ENCODE results near the gene PRSS38.

PRSS38 gene

DNA sequence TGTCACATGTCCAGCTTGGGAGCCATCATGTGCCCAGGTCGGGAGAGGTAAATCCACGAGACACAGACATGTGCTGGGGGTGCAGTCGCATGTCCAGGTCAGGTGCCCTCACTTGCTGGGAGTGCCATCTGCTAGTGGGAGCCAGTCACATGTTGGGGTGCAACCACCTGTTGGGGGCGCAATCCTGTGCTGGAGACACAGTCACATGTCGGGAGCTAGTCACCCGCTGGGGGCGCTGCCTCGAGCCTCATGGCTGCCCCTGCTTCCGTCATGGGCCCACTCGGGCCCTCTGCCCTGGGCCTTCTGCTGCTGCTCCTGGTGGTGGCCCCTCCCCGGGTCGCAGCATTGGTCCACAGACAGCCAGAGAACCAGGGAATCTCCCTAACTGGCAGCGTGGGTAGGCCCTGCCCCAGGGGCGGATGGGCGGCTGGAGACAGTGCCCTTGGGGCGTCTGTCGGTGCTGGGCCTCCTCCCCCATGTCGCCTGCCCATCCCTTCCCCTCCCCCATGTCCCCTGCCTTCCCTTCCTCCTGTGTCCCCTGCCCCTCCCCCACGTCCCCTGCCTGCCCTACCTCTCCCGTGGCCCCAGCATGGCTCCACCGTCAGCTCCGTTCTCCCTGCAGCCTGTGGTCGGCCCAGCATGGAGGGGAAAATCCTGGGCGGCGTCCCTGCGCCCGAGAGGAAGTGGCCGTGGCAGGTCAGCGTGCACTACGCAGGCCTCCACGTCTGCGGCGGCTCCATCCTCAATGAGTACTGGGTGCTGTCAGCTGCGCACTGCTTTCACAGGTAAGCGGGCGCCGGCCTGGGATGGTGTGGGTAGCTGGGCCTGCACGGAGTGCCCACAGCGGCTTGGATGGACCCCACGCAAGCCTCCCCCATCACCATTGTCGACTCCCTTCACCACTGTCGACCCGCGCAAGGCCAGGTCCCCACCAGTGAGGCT lies at the start of gene PRSS38:
Gene PRSS38, plus strand, starts transcription at position 208 of the 942 bp plus-strand sequence. Its CDS starts 42 bp downstream, at position 250.
- Histone ChIP-seq H3K36me3 (ENCODE audit: control insufficient read depth in 2 of 2, insufficient read depth in 2 of 2, low read length in 2 of 2) (no peaks in the 10 kb centered on the region), H3K4me3 (ENCODE audit: low read length in 2 of 2) (no peak within 1 kb of the TSS), H3K9me3 (ENCODE audit: control insufficient read depth in 2 of 2, low read length in 2 of 2) (peaks cover 0 to 5% of the 10 kb centered on the region in 2 donors), H3K27ac (ENCODE audit: low read depth in 2 of 2, low read length in 2 of 2) (no peak within 1 kb of the TSS), H3K27me3 (ENCODE audit: control insufficient read depth in 2 of 2, insufficient read depth in 2 of 2, low read length in 2 of 2) (no peaks in the 10 kb centered on the region), H3K9ac (ENCODE audit: low read depth in 1 of 2, low read length in 2 of 2) (no peak within 1 kb of the TSS), H3K4me1 (ENCODE audit: control insufficient read depth in 2 of 2, insufficient read depth in 2 of 2, low read length in 2 of 2) (no peaks in the 10 kb centered on the region)

DNA sequence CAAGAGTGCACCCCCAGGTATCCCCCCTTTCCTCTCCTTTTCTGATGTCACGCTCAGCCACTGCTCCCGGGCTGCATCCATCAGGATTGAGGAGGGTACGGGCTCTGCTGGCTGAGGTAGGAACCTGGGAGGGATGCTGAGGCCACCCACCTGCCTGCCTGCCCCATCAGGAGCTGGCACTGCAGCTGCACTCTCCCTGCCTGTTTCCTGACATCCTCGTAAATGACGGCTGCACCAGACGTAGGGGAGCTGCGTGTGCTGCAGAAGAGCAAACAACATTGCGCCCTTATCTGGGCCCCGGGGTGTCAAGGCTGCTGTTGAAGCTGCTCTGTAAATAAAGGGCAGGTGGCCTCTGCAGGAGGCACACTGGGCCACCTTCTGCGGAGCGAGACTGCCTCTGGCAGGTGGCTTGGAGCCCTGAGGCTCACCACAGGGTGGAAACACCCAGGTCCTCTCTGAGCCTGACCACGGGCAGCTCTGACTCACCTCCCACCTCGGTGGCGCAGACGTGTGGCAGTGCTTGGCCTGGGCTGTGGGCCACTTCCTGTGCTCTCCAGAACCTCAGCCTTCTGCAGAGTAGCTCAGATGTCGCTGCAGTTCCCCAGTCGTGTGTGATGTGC lies 49.4 kb upstream of the PRSS38 start:
- H3K27me3 ChIP-seq (ENCODE audit: control insufficient read depth in 2 of 2, insufficient read depth in 2 of 2, low read length in 2 of 2) = no peaks in the 10 kb centered on the region
- H3K4me1 ChIP-seq (ENCODE audit: control insufficient read depth in 2 of 2, insufficient read depth in 2 of 2, low read length in 2 of 2) = peaks cover 11 to 28% of the 10 kb centered on the region in 2 donors
- peaks cover 19 to 33% of the 10 kb centered on the region in 2 donors for H3K36me3 ChIP-seq (ENCODE audit: control insufficient read depth in 2 of 2, insufficient read depth in 2 of 2, low read length in 2 of 2)
- no peaks in the 10 kb centered on the region for H3K9me3 ChIP-seq (ENCODE audit: control insufficient read depth in 2 of 2, low read length in 2 of 2)
- H3K27ac ChIP-seq (ENCODE audit: low read depth in 2 of 2, low read length in 2 of 2) = peak overlapping the region in 1 of 2 donors; percentile 39
- H3K9ac ChIP-seq (ENCODE audit: low read depth in 1 of 2, low read length in 2 of 2) = no peak overlapping the region
- no peak overlapping the region for H3K4me3 ChIP-seq (ENCODE audit: low read length in 2 of 2)

DNA sequence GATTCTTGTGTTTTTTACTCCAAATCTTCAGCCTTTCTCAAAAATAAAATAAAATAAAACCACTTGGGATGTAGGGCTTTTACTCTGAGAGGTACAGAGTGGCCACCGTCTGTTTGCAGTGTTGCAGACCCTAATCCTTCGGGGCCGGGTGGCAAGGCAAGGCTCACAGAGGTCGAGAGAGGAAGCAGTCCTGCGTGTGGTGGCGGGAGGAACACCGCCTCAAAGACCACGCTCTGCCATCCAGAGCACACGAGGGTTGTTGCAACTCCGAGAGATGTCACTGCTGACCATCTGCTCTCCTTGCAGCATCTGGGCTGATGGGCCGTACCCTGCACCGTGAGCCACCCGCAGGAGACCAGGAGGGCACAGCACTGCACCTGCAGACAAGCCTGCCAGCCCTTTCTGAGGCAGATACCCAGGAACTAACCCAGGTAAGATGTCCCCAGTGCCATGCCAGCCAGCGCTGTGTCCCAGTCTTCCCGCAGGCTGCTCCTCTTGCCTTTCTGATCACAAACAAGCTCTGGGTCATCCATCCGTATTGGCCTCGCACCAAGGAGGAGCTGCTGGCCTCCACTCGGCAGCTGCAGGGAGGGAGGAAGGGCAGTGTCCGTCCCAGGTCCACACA lies 48.7 kb upstream of the PRSS38 start:
- H3K27me3 ChIP-seq (ENCODE audit: control insufficient read depth in 2 of 2, insufficient read depth in 2 of 2, low read length in 2 of 2) = no peaks in the 10 kb centered on the region
- H3K4me3 ChIP-seq (ENCODE audit: low read length in 2 of 2) = no peak overlapping the region
- no peak overlapping the region for H3K9ac ChIP-seq (ENCODE audit: low read depth in 1 of 2, low read length in 2 of 2)
- H3K9me3 ChIP-seq (ENCODE audit: control insufficient read depth in 2 of 2, low read length in 2 of 2) = no peaks in the 10 kb centered on the region
- H3K4me1 ChIP-seq (ENCODE audit: control insufficient read depth in 2 of 2, insufficient read depth in 2 of 2, low read length in 2 of 2) = peaks cover 11 to 25% of the 10 kb centered on the region in 2 donors
- H3K27ac ChIP-seq (ENCODE audit: low read depth in 2 of 2, low read length in 2 of 2) = peak overlapping the region in 1 of 2 donors; percentile 39
- H3K36me3 ChIP-seq (ENCODE audit: control insufficient read depth in 2 of 2, insufficient read depth in 2 of 2, low read length in 2 of 2) = peaks cover 16 to 33% of the 10 kb centered on the region in 2 donors

DNA sequence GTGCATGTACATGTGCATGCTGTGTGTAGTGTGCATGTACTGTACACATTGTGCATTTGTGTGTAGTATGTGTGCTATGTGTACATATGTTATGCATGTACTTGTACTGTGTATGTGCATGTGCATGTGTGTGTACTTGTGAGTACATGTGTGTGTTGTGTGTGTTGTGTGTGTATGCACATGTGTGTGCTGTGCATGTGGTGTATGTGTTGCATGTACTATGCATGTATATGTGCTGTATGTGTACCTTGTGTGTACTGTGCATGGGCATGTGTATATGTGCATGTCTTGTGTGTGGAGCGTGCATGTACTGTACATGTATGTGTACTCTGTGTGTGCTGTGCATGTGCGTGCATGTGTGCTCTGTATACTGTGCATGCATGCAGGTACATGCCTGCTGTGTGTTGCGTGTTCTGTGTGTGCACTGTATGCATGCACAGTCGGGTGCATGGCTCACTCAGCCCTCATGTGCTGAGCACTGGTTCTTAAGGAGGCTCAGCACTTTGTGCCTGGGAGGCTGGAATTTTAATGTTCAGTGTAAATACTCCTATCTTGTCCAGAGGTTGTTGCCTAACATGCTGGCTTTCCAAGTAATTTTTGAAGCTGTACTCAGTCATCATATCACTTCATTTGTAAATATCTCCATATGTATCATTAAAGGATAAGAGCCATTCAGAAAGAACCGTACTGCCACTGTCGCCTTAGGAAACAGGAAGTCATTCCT lies 47.9 kb upstream of the PRSS38 start:
- Histone ChIP-seq H3K4me3 (ENCODE audit: low read length in 2 of 2) (no peak overlapping the region), H3K27ac (ENCODE audit: low read depth in 2 of 2, low read length in 2 of 2) (no peak overlapping the region), H3K4me1 (ENCODE audit: control insufficient read depth in 2 of 2, insufficient read depth in 2 of 2, low read length in 2 of 2) (peaks cover 10 to 17% of the 10 kb centered on the region in 2 donors), H3K9me3 (ENCODE audit: control insufficient read depth in 2 of 2, low read length in 2 of 2) (no peaks in the 10 kb centered on the region), H3K9ac (ENCODE audit: low read depth in 1 of 2, low read length in 2 of 2) (no peak overlapping the region), H3K27me3 (ENCODE audit: control insufficient read depth in 2 of 2, insufficient read depth in 2 of 2, low read length in 2 of 2) (no peaks in the 10 kb centered on the region), H3K36me3 (ENCODE audit: control insufficient read depth in 2 of 2, insufficient read depth in 2 of 2, low read length in 2 of 2) (peaks cover 16 to 33% of the 10 kb centered on the region in 2 donors)

DNA sequence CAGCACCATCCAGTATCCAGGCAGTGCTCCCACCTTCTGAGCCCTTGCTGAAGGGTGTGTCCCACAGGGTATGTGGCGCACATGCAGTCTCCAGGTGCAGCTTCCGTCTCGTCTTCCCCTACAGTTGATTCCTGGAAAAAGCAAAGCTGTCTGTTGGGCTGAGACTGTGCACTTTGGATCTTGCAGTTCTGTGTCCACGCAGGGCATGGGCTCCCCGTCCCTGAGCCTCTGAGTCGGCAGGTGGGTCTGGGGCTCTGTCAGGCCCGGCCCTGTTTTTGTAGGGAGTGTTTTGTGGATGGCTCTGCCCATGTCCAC lies 47.4 kb upstream of the PRSS38 start:
- H3K36me3 ChIP-seq (ENCODE audit: control insufficient read depth in 2 of 2, insufficient read depth in 2 of 2, low read length in 2 of 2) = peaks cover 16 to 33% of the 10 kb centered on the region in 2 donors
- H3K27me3 ChIP-seq (ENCODE audit: control insufficient read depth in 2 of 2, insufficient read depth in 2 of 2, low read length in 2 of 2) = no peaks in the 10 kb centered on the region
- H3K4me1 ChIP-seq (ENCODE audit: control insufficient read depth in 2 of 2, insufficient read depth in 2 of 2, low read length in 2 of 2) = peaks cover 7 to 13% of the 10 kb centered on the region in 2 donors
- no peaks in the 10 kb centered on the region for H3K9me3 ChIP-seq (ENCODE audit: control insufficient read depth in 2 of 2, low read length in 2 of 2)
- no peak overlapping the region for H3K4me3 ChIP-seq (ENCODE audit: low read length in 2 of 2)
- no peak overlapping the region for H3K9ac ChIP-seq (ENCODE audit: low read depth in 1 of 2, low read length in 2 of 2)
- no peak overlapping the region for H3K27ac ChIP-seq (ENCODE audit: low read depth in 2 of 2, low read length in 2 of 2)

DNA sequence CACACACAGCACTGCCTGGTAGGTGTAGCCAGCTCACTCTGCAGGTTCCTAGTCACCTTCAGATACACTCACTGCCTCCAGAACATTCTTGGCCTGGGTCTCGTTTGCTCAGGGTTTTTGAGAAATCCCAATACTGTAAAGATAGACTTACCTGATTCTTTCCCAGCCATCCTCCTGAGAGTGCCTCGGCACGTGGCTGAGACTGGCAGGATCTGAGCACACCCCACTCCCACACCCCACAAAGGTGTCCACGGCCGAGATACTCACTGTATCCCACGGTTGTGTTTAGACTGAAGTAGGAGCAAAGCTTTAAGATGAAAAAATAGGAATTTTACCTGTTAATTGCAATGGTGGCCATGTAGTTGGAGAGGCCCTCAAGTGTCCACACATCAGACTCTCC lies 46.8 kb upstream of the PRSS38 start:
- H3K27ac ChIP-seq (ENCODE audit: low read depth in 2 of 2, low read length in 2 of 2) = no peak overlapping the region
- no peak overlapping the region for H3K4me3 ChIP-seq (ENCODE audit: low read length in 2 of 2)
- H3K9ac ChIP-seq (ENCODE audit: low read depth in 1 of 2, low read length in 2 of 2) = no peak overlapping the region
- no peaks in the 10 kb centered on the region for H3K27me3 ChIP-seq (ENCODE audit: control insufficient read depth in 2 of 2, insufficient read depth in 2 of 2, low read length in 2 of 2)
- H3K9me3 ChIP-seq (ENCODE audit: control insufficient read depth in 2 of 2, low read length in 2 of 2) = no peaks in the 10 kb centered on the region
- H3K36me3 ChIP-seq (ENCODE audit: control insufficient read depth in 2 of 2, insufficient read depth in 2 of 2, low read length in 2 of 2) = peaks cover 16 to 35% of the 10 kb centered on the region in 2 donors
- H3K4me1 ChIP-seq (ENCODE audit: control insufficient read depth in 2 of 2, insufficient read depth in 2 of 2, low read length in 2 of 2) = peaks cover 7 to 13% of the 10 kb centered on the region in 2 donors

DNA sequence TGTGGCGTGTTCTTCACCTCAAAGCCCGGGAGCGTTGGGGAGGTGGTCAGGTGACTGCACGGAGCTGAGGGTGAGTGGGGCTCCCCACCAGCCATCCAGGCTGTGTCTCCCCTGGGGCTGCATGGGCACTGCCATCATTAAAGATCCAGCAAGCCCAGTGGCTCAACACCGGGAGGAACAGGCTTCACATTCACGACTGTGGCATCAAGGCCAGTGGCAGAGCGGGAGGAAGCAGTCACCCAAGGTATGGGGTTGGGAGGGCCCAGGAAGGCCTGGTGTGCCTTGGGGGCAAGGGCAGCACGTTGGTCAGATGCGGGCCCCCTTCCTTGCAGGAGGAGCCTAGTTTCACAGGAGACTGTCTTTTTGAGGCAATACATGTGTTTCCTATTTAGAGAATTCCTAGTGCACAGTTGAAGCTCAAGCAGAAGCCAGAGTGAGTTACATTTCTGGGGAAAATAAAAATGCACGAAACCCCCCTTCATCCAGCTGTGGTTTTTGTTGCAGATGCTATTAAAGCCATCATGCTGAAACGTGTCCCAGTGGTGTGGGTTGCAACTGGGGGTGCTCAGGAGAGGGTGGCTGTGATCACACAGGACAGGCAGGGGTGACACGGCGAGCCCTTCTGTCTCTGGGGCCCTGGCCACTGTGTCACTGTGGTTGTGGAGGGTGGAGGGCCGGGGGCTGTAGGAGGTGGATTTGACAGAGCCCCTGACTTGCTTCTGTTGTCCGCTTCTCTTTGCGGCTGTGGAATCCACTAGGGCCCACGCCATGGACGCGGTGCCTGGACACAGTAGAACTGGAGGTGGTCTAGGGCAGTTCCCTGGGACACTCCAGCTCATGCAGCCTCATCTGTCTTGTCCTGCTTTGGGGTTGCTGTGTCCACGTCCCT lies 46.2 kb upstream of the PRSS38 start:
- Histone ChIP-seq H3K4me3 (ENCODE audit: low read length in 2 of 2) (no peak overlapping the region), H3K4me1 (ENCODE audit: control insufficient read depth in 2 of 2, insufficient read depth in 2 of 2, low read length in 2 of 2) (peaks cover 7 to 13% of the 10 kb centered on the region in 2 donors), H3K27me3 (ENCODE audit: control insufficient read depth in 2 of 2, insufficient read depth in 2 of 2, low read length in 2 of 2) (no peaks in the 10 kb centered on the region), H3K36me3 (ENCODE audit: control insufficient read depth in 2 of 2, insufficient read depth in 2 of 2, low read length in 2 of 2) (peaks cover 16 to 35% of the 10 kb centered on the region in 2 donors), H3K9me3 (ENCODE audit: control insufficient read depth in 2 of 2, low read length in 2 of 2) (no peaks in the 10 kb centered on the region), H3K9ac (ENCODE audit: low read depth in 1 of 2, low read length in 2 of 2) (no peak overlapping the region), H3K27ac (ENCODE audit: low read depth in 2 of 2, low read length in 2 of 2) (no peak overlapping the region)

DNA sequence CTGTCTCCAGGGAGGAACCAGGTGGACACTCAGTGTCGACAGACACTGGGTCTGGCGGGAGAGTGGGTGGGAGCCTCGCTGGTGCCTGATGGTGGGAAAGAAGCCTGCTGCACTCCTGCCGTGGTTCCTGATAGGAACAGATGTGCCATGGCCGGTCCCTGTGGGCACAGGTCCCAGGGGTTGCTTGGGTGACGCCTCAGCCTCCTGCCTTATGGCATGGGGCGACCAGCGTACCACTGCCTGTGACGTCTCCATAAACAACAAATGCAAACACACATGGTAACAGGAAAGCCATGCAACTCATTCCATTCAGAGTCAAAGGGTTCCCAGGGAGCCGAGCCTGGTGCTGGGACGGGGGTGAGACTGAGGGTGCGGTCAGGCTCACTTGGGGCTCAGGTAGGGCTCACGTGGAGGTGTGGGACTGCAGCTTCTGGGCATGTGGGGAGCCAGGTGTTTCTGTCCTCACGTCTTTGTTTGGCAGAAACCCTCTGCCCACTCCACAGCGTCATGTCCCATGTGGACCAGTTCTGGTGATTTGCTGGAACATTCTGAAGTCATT lies 45.5 kb upstream of the PRSS38 start:
- no peak overlapping the region for H3K9ac ChIP-seq (ENCODE audit: low read depth in 1 of 2, low read length in 2 of 2)
- no peak overlapping the region for H3K27ac ChIP-seq (ENCODE audit: low read depth in 2 of 2, low read length in 2 of 2)
- no peak overlapping the region for H3K4me3 ChIP-seq (ENCODE audit: low read length in 2 of 2)
- H3K36me3 ChIP-seq (ENCODE audit: control insufficient read depth in 2 of 2, insufficient read depth in 2 of 2, low read length in 2 of 2) = peaks cover 16 to 35% of the 10 kb centered on the region in 2 donors
- no peaks in the 10 kb centered on the region for H3K27me3 ChIP-seq (ENCODE audit: control insufficient read depth in 2 of 2, insufficient read depth in 2 of 2, low read length in 2 of 2)
- H3K4me1 ChIP-seq (ENCODE audit: control insufficient read depth in 2 of 2, insufficient read depth in 2 of 2, low read length in 2 of 2) = peaks cover 7 to 13% of the 10 kb centered on the region in 2 donors
- H3K9me3 ChIP-seq (ENCODE audit: control insufficient read depth in 2 of 2, low read length in 2 of 2) = no peaks in the 10 kb centered on the region

DNA sequence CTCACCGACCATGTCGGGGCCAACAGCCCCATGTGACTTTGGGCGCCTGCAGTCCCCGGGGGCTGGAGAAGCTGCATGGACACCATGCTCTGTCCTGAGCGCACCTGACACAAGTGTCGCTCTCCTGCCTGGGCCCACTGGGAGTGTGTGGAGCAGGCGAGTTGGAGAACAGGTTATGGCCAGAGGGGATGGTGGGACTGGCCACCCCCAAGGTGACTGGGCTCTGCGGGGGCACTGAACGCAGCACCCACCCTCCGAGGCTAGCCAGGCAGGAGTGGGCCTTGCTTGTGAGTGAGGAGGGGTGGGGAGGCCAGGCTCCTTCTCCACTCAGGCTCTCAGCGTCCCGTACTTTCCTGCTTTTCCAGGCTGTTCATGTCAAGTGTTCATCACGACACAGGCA lies 44.7 kb upstream of the PRSS38 start:
- H3K9ac ChIP-seq (ENCODE audit: low read depth in 1 of 2, low read length in 2 of 2) = no peak overlapping the region
- H3K27ac ChIP-seq (ENCODE audit: low read depth in 2 of 2, low read length in 2 of 2) = no peak overlapping the region
- no peaks in the 10 kb centered on the region for H3K9me3 ChIP-seq (ENCODE audit: control insufficient read depth in 2 of 2, low read length in 2 of 2)
- H3K4me1 ChIP-seq (ENCODE audit: control insufficient read depth in 2 of 2, insufficient read depth in 2 of 2, low read length in 2 of 2) = peaks cover 7 to 9% of the 10 kb centered on the region in 2 donors
- H3K36me3 ChIP-seq (ENCODE audit: control insufficient read depth in 2 of 2, insufficient read depth in 2 of 2, low read length in 2 of 2) = peaks cover 16 to 37% of the 10 kb centered on the region in 2 donors
- no peak overlapping the region for H3K4me3 ChIP-seq (ENCODE audit: low read length in 2 of 2)
- no peaks in the 10 kb centered on the region for H3K27me3 ChIP-seq (ENCODE audit: control insufficient read depth in 2 of 2, insufficient read depth in 2 of 2, low read length in 2 of 2)

Data from mucosa of rectum (tissue), 2 donors.